ENCODE results near the gene TMTC2.

Gene TMTC2

GRCh38 chr12:82886671-82887340 is 200.1 kb downstream of the TMTC2 start:
- no peak for FAIRE-seq

- FAIRE-seq, result no peak
These were observed 207.2 kb downstream of the TMTC2 start for GRCh38 chr12:82893896-82894295.

DNA sequence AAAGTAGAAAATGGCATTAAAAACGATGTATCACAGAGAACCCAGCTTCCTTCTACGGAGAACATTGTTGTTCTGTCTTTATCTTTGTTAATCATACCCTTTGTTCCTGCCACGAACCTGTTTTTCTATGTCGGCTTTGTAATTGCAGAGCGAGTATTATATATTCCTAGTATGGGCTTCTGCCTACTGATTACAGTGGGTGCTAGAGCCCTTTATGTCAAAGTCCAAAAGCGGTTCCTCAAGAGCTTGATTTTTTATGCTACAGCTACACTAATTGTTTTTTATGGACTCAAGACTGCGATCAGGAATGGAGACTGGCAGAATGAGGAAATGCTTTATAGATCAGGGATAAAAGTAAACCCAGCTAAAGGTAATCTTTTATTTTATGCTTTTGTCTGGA is 209.6 kb downstream of the TMTC2 start:
- no peak for FAIRE-seq

DNA sequence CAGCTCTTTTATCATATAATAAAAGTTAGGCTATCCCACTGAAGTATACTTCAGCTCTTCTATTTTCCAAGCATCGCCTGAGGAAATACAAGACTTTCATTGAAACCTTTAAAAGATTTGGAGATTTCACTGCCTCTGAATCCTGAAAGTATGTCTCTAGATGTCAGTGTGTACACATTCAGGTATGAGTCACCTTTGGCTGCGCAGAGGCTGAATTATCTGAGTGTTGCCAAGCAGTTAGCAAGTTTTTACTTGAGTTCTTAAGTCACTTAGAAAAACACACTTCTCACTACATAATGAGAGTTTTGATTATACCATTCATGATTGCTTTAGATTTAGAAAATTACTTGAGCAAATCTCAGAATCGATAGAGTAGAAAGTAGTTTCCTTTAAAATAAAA is 210.3 kb downstream of the TMTC2 start:
- FAIRE-seq, result peak; percentile 75

DNA sequence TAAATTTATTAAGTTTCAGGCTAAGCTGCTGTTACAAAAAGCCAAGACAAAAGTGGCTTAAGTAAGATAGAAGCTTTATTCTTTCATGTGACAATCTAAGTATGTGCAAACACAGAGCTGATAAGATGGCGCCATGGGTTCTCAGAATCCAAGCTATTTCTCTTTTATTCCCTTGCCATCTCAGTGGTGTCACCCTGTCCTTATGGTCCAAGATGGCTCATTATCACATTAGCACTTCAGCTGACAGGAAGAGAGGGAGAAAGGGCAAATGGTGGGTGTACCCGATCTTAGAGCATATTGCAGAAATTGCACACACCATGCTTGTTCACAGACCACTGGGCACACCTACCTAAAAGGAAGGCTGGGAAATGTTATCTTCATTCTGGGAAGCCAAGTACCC is 211.7 kb downstream of the TMTC2 start:
- FAIRE-seq, result no peak

GRCh38 chr12:82904219-82904790 is 217.6 kb downstream of the TMTC2 start:
- no peak for FAIRE-seq

- FAIRE-seq, result no peak
These were observed 223.7 kb downstream of the TMTC2 start for GRCh38 chr12:82910246-82910893.

GRCh38 chr12:82912406-82912805 is 225.7 kb downstream of the TMTC2 start:
- no peak for FAIRE-seq

GRCh38 chr12:82919388-82920054 is 232.8 kb downstream of the TMTC2 start:
- no peak for FAIRE-seq

- FAIRE-seq, result peak; percentile 21
These were observed 237.2 kb downstream of the TMTC2 start for GRCh38 chr12:82923935-82924334.

GRCh38 chr12:82926630-82927029 is 239.9 kb downstream of the TMTC2 start:
- FAIRE-seq, result no peak

DNA sequence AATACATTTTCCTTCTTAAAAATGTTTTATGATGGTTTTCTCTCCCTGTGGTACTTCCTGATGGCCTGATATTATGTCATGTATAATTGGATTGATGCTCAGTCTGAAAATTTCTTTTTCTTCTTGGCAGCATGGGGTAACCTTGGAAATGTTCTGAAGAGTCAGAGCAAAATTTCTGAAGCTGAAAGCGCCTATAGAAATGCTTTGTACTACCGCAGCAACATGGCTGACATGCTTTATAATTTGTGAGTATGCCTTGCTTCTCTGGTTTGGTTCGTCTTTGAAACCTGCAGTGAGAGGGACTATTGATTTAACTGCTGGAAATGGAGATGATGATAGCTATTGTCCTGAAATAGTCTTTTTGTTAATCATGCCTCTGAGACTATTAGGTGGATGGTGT is 243.6 kb downstream of the TMTC2 start:
- no peak for FAIRE-seq

DNA sequence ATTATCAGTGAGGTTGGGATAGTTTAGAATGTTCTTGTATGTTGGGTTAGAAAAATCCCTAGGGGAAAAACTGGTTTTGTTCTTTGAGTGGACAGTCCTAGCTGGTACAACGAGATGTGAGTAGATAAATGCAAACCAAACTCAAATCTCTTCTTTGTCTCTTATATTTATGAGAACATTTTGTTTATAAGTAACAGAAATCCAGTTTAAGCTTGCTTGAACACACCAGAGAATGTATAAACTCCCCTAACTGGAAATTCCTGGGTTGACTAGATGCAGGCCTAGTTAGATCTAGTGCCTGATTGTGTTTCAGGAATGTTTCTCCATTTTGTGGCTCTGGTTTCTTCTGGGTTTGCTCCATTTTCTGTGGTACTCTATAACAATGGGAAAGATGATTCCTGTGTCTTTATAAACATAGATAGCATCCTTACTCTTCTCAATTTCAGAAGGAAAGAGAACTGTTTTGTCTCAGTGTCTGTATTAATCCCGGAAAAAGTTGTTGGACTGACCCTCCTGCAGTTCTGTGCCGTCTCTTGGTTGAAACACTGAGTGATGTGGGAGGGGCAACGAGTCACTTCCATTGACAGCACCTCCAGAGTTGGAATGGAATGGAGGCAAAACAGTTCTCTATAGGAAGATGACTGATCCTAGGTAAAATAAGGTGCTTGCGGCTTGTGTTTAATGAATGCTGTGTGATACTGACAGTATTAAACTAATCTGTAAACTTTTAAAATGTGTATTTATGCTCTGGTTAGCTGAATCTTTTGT is 244.8 kb downstream of the TMTC2 start:
- no peak for FAIRE-seq

- no peak for FAIRE-seq
These were observed 250.4 kb downstream of the TMTC2 start for GRCh38 chr12:82937151-82937550.

- FAIRE-seq, result no peak
These were observed 255.8 kb downstream of the TMTC2 start for GRCh38 chr12:82942521-82942920.

DNA sequence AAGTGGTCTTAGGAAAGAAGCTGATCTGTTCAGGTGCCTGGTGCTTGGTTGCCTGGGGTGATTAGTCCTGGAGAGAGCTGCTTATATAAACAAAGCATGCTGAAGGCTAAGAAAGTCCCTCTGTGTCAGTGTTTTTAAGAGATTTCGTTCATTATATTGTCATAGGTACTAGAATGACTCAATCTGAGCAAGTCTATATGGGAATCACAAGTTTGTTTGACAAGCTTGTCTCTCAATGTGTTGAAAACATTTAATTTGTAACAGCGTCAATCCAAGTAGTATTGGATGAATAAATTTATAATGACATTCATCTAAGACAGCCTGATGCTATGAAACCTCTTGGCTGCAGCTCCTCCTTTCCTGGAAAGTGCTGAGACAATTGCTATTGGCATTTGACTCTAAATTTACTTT is 256.3 kb downstream of the TMTC2 start:
- FAIRE-seq, result no peak

DNA sequence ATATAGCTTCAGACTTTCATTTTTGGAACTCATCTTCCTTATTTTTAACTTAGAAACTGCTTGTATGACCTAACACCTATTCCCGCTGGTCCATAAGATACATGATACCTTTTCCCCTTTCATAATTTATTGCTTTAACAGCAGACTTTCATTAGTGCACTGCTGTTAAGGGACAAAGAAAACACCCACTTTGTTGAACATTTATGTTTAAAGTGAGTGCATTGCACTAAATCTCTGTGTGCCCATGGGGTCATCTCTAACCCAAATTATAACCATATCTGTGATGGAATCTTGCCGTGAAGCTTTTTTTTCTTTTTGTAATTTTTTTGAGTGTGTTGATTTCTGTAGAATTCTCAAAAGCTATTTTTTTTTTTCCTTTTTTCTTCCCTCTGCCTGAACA is 261.8 kb downstream of the TMTC2 start:
- no peak for FAIRE-seq

- peak; percentile 85 for FAIRE-seq
These were observed 263.6 kb downstream of the TMTC2 start for GRCh38 chr12:82950356-82950755.

DNA sequence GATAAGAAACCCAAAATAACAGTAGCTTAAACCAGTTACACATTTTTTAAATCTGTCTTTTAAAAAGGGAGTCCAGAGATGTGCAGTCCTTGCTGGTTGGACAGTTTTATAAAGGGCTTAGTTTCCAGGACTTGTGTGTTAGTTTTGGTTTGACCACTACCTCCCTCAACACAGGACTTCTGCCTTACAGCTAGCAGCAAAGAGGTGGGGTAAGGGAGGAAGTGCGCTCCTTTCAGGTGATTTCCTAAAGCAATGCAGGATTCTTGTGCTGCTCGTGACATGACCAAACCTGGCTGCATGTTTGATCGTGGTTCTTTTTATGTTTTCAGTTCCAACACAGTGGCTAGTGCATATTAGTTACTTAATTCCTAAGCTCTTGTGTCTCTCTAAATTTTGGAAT is 266.2 kb downstream of the TMTC2 start:
- no peak for FAIRE-seq

DNA sequence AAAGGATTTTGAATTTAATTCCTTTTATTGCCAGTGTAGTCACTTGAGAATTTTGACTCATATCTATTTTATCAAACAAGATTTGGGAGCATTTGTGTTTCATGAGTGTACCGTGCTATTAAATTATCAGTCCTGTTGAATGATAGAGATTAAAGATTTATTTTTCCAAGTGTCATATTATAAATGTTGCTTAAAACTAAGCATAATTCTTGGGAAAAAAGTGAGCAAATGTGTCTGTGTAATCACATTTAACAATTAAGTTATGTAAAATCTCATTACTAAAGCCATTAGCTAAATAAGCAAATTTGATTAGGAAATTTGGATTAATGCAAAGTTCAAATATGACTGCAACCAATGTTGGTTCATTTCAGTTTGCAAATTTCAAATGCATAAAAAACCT is 266.7 kb downstream of the TMTC2 start:
- FAIRE-seq, result no peak

DNA sequence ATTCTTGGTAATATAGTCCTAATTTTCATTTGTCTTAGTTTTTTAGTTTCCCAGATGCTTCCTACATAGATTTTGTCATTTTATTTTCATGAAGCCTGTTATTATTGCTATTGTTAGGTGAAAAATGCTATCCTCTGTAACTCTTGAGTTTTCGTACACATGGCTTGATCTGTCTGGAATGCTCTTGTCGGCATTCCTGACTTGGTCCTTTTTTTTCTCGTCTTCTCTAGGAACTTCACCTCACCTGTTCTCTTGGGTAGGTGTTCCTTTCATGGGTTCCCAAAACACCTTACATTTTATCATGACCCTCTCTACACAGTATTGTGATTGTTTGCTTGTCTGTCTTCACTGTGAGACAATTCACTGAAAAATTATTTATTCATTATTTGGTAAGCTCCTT is 267.4 kb downstream of the TMTC2 start:
- FAIRE-seq, result no peak

DNA sequence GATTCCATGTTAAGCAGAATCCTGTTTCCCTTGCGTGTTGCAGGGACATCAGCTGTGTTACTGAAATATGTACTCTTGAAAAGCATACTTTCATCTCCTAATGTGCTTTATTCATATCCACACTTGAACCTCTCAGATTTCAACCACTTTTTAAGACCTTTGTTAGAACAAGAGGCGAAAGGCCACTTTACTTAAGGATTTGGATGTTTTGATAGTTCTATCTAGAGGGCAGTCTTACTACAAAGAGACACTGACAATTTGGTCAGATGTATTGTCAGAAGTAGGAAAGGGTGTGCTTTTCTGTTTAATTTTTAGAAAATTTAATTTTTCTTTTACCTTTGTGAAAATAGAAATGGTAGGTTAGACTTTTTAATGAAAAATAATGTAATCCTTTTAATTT is 267.9 kb downstream of the TMTC2 start:
- no peak for FAIRE-seq

DNA sequence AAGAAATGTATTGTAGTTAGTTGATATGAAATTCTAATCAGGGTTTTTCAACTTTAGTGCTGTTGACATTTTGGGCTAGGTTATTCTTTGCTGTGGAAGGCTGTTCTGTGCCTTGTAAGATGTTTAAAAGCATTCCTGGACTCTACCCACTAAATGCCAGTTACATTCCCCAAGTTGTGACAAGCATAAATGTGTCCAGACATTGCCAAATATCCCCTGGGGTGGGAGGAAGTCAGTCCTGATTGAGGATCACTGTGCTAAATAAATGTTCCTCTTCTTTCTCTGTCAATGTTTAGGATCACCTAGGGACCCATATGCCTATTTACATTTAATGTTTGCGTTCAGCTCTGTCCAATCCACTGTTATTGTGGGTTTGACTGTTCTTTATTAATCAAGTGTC is 268.3 kb downstream of the TMTC2 start:
- no peak for FAIRE-seq
